K562 (cell line): ENCODE data around the gene DELE1. TPM values are rescaled to one million over a fixed set of nuclear protein-coding genes. Genes with fewer than 3 reads are reported as not detected.

ENCODE experiments used
- ATF7 ChIP-seq: fragments of 450-650 bp; IDR thresholded peaks from 2 replicates; pipeline ENCODE4 v1.7.1; 2014; ENCODE audit warnings: mild to moderate bottlenecking, moderate library complexity
- CEBPB ChIP-seq: fragments of 450-650 bp; IDR thresholded peaks from 2 replicates; pipeline ENCODE4 v1.6.1; 2016; ENCODE audit warnings: missing genetic modification characterization, missing compliant biosample characterization
- ELF4 ChIP-seq: fragments of 450-650 bp; formaldehyde crosslinking; IDR thresholded peaks from 2 replicates; pipeline ENCODE4 v1.4.0; 2022; ENCODE audit warnings: missing genetic modification characterization
- EP400 ChIP-seq: fragments of 450-650 bp; IDR thresholded peaks from 2 replicates; pipeline ENCODE4 v1.6.1; 2017; ENCODE audit warnings: antibody characterized with exemption, mild to moderate bottlenecking, moderate library complexity
- FOXJ2 ChIP-seq: fragments of 200-800 bp; sonication (Bioruptor generic); IDR thresholded peaks from 2 replicates; pipeline ENCODE4 v1.6.1; 2016; ENCODE audit warnings: missing genetic modification characterization, missing compliant biosample characterization
- ILF3 ChIP-seq: fragments of 450-650 bp; IDR thresholded peaks from 2 replicates; pipeline ENCODE4 v1.6.1; 2018; ENCODE audit warnings: antibody characterized with exemption, mild to moderate bottlenecking, moderate library complexity, borderline replicate concordance
- MAZ ChIP-seq, 2 experiments: fragments of 450-650 bp in 1 of 2; sonication (generic) in 1 of 2; formaldehyde crosslinking; IDR thresholded peaks in 1 of 2; conservative IDR thresholded peaks in 1 of 2; 2 replicates each; pipeline versions ENCODE4 v1.4.0 to v1.5.0; 2020; ENCODE audit warnings: mild to moderate bottlenecking in 1 of 2, missing genetic modification reagents in 1 of 2
- RAD21 ChIP-seq, 2 experiments: fragments of 250-450 bp in 1 of 2; fragments of 450-650 bp in 1 of 2; sonication (Bioruptor Pico) in 1 of 2; formaldehyde crosslinking in 1 of 2; IDR thresholded peaks in 1 of 2; conservative IDR thresholded peaks in 1 of 2; 2 replicates each; pipeline versions ENCODE4 v1.4.0 to v1.8.0; 2020 to 2022; ENCODE audit warnings: mild to moderate bottlenecking in 2 of 2, moderate library complexity in 1 of 2
- SMARCA4 ChIP-seq: fragments of 450-650 bp; IDR thresholded peaks from 2 replicates; pipeline ENCODE4 v1.6.1; 2016
- XRCC5 ChIP-seq: fragments of 200-400 bp; formaldehyde crosslinking; IDR thresholded peaks from 2 replicates; pipeline ENCODE4 v1.6.1; 2017; ENCODE audit warnings: low read depth, mild to moderate bottlenecking, low read length
- ZC3H11A ChIP-seq: IDR thresholded peaks from 2 replicates; pipeline ENCODE4 v1.6.1; 2012; ENCODE audit warnings: low read depth, low read length, improper control_type of control experiment
- ZNF197 ChIP-seq: fragments of 200-800 bp; sonication (Bioruptor generic); IDR thresholded peaks from 2 replicates; pipeline ENCODE4 v1.6.1; 2016; ENCODE audit warnings: low read depth, missing genetic modification characterization, missing compliant biosample characterization
- polyA plus RNA-seq, 8 experiments: library from polyadenylated mRNA; depleted of rRNA in 4 of 8; stranded (reverse) in 5 of 8; unstranded in 3 of 8; fragments of >200 nt; fragmentation: Nextera tagmentation in 2 of 8; fragmentation: Illumina TruSeq in 1 of 8; extraction: Ambion mirVana in 2 of 8; extraction: Trizol in 1 of 8; gene quantifications; 2 replicates each; pipeline versions ENCODE4 v1.2.1 to v1.2.3, GENCODE V29; 2011 to 2014; ENCODE audit warnings: inconsistent platforms in 1 of 8, missing spikeins in 1 of 8
- total RNA-seq, 7 experiments: library from RNA; depleted of rRNA in 6 of 7; stranded (reverse); fragments of >200 nt in 6 of 7; fragmentation: Illumina TruSeq in 2 of 7; extraction: Trizol in 2 of 7; gene quantifications; 2 replicates each; pipeline versions ENCODE4 v1.2.1 to v1.2.3, GENCODE V29; 2011 to 2021; ENCODE audit warnings: low replicate concordance in 1 of 7
- TF ChIP-seq, protein P1 (sequence below), 2 experiments: fragments of 450-650 bp; conservative IDR thresholded peaks; 2 replicates each; pipeline ENCODE4 v1.6.1; 2017; ENCODE audit warnings: mild to moderate bottlenecking in 2 of 2, moderate library complexity in 2 of 2
- TF ChIP-seq, protein P2 (sequence below): sonication (generic); formaldehyde crosslinking; IDR thresholded peaks from 2 replicates; pipeline ENCODE4 v1.8.0; 2023; ENCODE audit warnings: mild to moderate bottlenecking, missing genetic modification reagents
- TF ChIP-seq, protein P3 (sequence below): fragments of 200-800 bp; sonication (Bioruptor generic); IDR thresholded peaks from 2 replicates; pipeline ENCODE4 v1.6.1; 2017; ENCODE audit warnings: missing genetic modification characterization, missing compliant biosample characterization

The DELE1 gene
- total and polyA plus RNA-seq, 9 of the 15 experiments (the other 6 are each of a cell fraction or from before 2014, with no cell fraction given): 16.6 to 74.4 (median 49.8) TPM

- TF ChIP-seq RAD21 (CRISPR knock-in tag; conservative IDR thresholded peaks at IDR 0.05 in 1 of 2, IDR thresholded peaks at IDR 0.05 in 1 of 2): peak; percentile 86 to 91
- TF ChIP-seq, protein P1, sequence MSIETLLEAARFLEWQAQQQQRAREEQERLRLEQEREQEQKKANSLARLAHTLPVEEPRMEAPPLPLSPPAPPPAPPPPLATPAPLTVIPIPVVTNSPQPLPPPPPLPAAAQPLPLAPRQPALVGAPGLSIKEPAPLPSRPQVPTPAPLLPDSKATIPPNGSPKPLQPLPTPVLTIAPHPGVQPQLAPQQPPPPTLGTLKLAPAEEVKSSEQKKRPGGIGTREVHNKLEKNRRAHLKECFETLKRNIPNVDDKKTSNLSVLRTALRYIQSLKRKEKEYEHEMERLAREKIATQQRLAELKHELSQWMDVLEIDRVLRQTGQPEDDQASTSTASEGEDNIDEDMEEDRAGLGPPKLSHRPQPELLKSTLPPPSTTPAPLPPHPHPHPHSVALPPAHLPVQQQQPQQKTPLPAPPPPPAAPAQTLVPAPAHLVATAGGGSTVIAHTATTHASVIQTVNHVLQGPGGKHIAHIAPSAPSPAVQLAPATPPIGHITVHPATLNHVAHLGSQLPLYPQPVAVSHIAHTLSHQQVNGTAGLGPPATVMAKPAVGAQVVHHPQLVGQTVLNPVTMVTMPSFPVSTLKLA (conservative IDR thresholded peaks at IDR 0.05): peak in 1 of 2 experiments; percentile 62; a peak in 2 of 4 replicates
- peak; percentile 31; the same call in 1 of the 2 replicates for TF ChIP-seq ELF4 (CRISPR knock-in tag)
- TF ChIP-seq SMARCA4: no peak; the same call in 1 of the 2 replicates
- 0 out of 2 replicates have a peak, but pooled peaks have one; percentile 24 for TF ChIP-seq ATF7
- 0 out of 2 replicates have a peak, but pooled peaks have one; percentile 60 for TF ChIP-seq XRCC5
- 0 out of 2 replicates have a peak, but pooled peaks have one; percentile 55 for TF ChIP-seq FOXJ2 (tag)
- peak; percentile 33; the same call in 1 of the 2 replicates for TF ChIP-seq EP400
- no peak for TF ChIP-seq ZNF197 (CRISPR knock-in tag)
- TF ChIP-seq, protein P2, sequence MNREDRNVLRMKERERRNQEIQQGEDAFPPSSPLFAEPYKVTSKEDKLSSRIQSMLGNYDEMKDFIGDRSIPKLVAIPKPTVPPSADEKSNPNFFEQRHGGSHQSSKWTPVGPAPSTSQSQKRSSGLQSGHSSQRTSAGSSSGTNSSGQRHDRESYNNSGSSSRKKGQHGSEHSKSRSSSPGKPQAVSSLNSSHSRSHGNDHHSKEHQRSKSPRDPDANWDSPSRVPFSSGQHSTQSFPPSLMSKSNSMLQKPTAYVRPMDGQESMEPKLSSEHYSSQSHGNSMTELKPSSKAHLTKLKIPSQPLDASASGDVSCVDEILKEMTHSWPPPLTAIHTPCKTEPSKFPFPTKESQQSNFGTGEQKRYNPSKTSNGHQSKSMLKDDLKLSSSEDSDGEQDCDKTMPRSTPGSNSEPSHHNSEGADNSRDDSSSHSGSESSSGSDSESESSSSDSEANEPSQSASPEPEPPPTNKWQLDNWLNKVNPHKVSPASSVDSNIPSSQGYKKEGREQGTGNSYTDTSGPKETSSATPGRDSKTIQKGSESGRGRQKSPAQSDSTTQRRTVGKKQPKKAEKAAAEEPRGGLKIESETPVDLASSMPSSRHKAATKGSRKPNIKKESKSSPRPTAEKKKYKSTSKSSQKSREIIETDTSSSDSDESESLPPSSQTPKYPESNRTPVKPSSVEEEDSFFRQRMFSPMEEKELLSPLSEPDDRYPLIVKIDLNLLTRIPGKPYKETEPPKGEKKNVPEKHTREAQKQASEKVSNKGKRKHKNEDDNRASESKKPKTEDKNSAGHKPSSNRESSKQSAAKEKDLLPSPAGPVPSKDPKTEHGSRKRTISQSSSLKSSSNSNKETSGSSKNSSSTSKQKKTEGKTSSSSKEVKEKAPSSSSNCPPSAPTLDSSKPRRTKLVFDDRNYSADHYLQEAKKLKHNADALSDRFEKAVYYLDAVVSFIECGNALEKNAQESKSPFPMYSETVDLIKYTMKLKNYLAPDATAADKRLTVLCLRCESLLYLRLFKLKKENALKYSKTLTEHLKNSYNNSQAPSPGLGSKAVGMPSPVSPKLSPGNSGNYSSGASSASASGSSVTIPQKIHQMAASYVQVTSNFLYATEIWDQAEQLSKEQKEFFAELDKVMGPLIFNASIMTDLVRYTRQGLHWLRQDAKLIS (CRISPR knock-in tag): no peak
- no peak for TF ChIP-seq ILF3
- no peak for TF ChIP-seq ZC3H11A
- peak; percentile 22 to 67; a peak in 2 of 4 replicates for TF ChIP-seq MAZ (CRISPR knock-in tag; conservative IDR thresholded peaks at IDR 0.05 in 1 of 2, IDR thresholded peaks at IDR 0.05 in 1 of 2)
- no peak for TF ChIP-seq CEBPB (tag)
- TF ChIP-seq, protein P3, sequence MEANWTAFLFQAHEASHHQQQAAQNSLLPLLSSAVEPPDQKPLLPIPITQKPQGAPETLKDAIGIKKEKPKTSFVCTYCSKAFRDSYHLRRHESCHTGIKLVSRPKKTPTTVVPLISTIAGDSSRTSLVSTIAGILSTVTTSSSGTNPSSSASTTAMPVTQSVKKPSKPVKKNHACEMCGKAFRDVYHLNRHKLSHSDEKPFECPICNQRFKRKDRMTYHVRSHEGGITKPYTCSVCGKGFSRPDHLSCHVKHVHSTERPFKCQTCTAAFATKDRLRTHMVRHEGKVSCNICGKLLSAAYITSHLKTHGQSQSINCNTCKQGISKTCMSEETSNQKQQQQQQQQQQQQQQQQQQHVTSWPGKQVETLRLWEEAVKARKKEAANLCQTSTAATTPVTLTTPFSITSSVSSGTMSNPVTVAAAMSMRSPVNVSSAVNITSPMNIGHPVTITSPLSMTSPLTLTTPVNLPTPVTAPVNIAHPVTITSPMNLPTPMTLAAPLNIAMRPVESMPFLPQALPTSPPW (CRISPR knock-in tag): peak; percentile 56
These were observed 37.0 kb downstream of the DELE1 start (continued) for GRCh38 chr5:141960449-141961323.
